Ectodermal cell (in vitro differentiated cells): ENCODE results near the gene PILRA.
"Not testable (repeated sequence)": the region's sequence is repeated elsewhere in the genome, so short reads cannot be mapped to it uniquely, and the experiment has no call there.

Source experiments
- H3K27ac ChIP-seq: 2 replicates; pipeline ENCODE4 v1.7.0; 2013; ENCODE audit warnings: mild to moderate bottlenecking, low read depth, low read length; ENCODE audit not compliant: insufficient read depth, poor library complexity, severe bottlenecking
- H3K27me3 ChIP-seq: 2 replicates; pipeline ENCODE4 v1.7.0; 2013; ENCODE audit warnings: mild to moderate bottlenecking, low read length; ENCODE audit not compliant: insufficient read depth, control insufficient read depth, poor library complexity, severe bottlenecking
- H3K36me3 ChIP-seq: one replicate; pipeline ENCODE4 v1.7.0; 2013; ENCODE audit warnings: low read length; ENCODE audit not compliant: control insufficient read depth, insufficient read depth
- H3K4me1 ChIP-seq: one replicate; pipeline ENCODE4 v1.7.0; 2013; ENCODE audit warnings: low read length; ENCODE audit not compliant: control insufficient read depth, insufficient read depth
- H3K4me3 ChIP-seq: 2 replicates; pipeline ENCODE4 v1.7.0; 2013; ENCODE audit warnings: low read depth, low read length, control low read depth; ENCODE audit not compliant: insufficient read depth
- H3K9me3 ChIP-seq: 2 replicates; pipeline ENCODE4 v1.7.0; 2013; ENCODE audit warnings: mild to moderate bottlenecking, low read length, moderate library complexity; ENCODE audit not compliant: control insufficient read depth
- WGBS, 2 experiments: methylation state at CpG; one replicate each; pipeline ENCODE4 v1.1.7; 2013; ENCODE audit warnings: missing lambda C conversion rate in 2 of 2; 5-methylcytosine and 5-hydroxymethylcytosine counted together

PILRA gene

GRCh38 chr7:100378114-100378755, 4.9 kb downstream of the PILRA start:
- H3K4me1 ChIP-seq, result peaks cover 8% of the 10 kb centered on the region
- WGBS, 2 experiments, result 95% methylated on average over 3 to 4 of the region's 4 CpGs
- no peak overlapping the region for H3K27ac ChIP-seq
- no peaks in the 10 kb centered on the region for H3K36me3 ChIP-seq
- no peaks in the 10 kb centered on the region for H3K9me3 ChIP-seq
- no peak overlapping the region for H3K4me3 ChIP-seq
- H3K27me3 ChIP-seq, result no peaks in the 10 kb centered on the region

- no peaks in the 10 kb centered on the region for H3K36me3 ChIP-seq
- H3K4me3 ChIP-seq, result no peak overlapping the region
- no peaks in the 10 kb centered on the region for H3K9me3 ChIP-seq
- no peaks in the 10 kb centered on the region for H3K27me3 ChIP-seq
- WGBS, 2 experiments, result 94 to 98% methylated on average over 3 to 4 of the region's 4 CpGs
- no peaks in the 10 kb centered on the region for H3K4me1 ChIP-seq
- H3K27ac ChIP-seq, result no peak overlapping the region
Measured at GRCh38 chr7:100380196-100380595, 6.9 kb downstream of the PILRA start.

GRCh38 chr7:100381531-100382233, 8.4 kb downstream of the PILRA start:
- H3K27ac ChIP-seq, H3K4me3 ChIP-seq, H3K27me3 ChIP-seq, H3K9me3 ChIP-seq, H3K36me3 ChIP-seq, H3K4me1 ChIP-seq: not testable (repeated sequence)
- WGBS, 2 experiments, result 94 to 95% methylated on average over 47 to 49 of the region's 49 CpGs

GRCh38 chr7:100382234-100382853, 9.1 kb downstream of the PILRA start:
- WGBS, 2 experiments, result 91 to 95% methylated on average over 8 of the region's 8 CpGs
- H3K4me3 ChIP-seq, H3K9me3 ChIP-seq, H3K4me1 ChIP-seq, H3K36me3 ChIP-seq, H3K27me3 ChIP-seq, H3K27ac ChIP-seq: not testable (repeated sequence)

GRCh38 chr7:100384628-100385294, 11.5 kb downstream of the PILRA start:
- Histone ChIP-seq H3K9me3 (no peaks in the 10 kb centered on the region), H3K4me3 (no peak overlapping the region), H3K27ac (no peak overlapping the region), H3K4me1 (no peaks in the 10 kb centered on the region), H3K27me3 (no peaks in the 10 kb centered on the region), H3K36me3 (no peaks in the 10 kb centered on the region)
- 92 to 93% methylated on average over 6 of the region's 6 CpGs for WGBS, 2 experiments

GRCh38 chr7:100386940-100387339, 13.7 kb downstream of the PILRA start:
- Histone ChIP-seq H3K9me3 (no peaks in the 10 kb centered on the region), H3K4me1 (no peaks in the 10 kb centered on the region), H3K36me3 (no peaks in the 10 kb centered on the region), H3K4me3 (no peak overlapping the region), H3K27ac (no peak overlapping the region), H3K27me3 (no peaks in the 10 kb centered on the region)
- 89 to 98% methylated on average over 3 to 5 of the region's 5 CpGs for WGBS, 2 experiments

GRCh38 chr7:100387695-100388094, 14.4 kb downstream of the PILRA start:
- Histone ChIP-seq H3K36me3 (no peaks in the 10 kb centered on the region), H3K4me3 (no peak overlapping the region), H3K27ac (no peak overlapping the region), H3K27me3 (no peaks in the 10 kb centered on the region), H3K4me1 (no peaks in the 10 kb centered on the region), H3K9me3 (no peaks in the 10 kb centered on the region)
- 89 to 96% methylated on average over 2 of the region's 2 CpGs for WGBS, 2 experiments

- Histone ChIP-seq H3K9me3 (no peaks in the 10 kb centered on the region), H3K27me3 (no peaks in the 10 kb centered on the region), H3K36me3 (no peaks in the 10 kb centered on the region), H3K27ac (no peak overlapping the region), H3K4me1 (no peaks in the 10 kb centered on the region), H3K4me3 (no peak overlapping the region)
- WGBS, 2 experiments, result 76 to 78% methylated on average over 9 of the region's 9 CpGs
Measured at GRCh38 chr7:100389437-100390088, 16.3 kb downstream of the PILRA start.

- Histone ChIP-seq H3K9me3 (no peaks in the 10 kb centered on the region), H3K4me1 (no peaks in the 10 kb centered on the region), H3K36me3 (no peaks in the 10 kb centered on the region), H3K27me3 (no peaks in the 10 kb centered on the region), H3K27ac (no peak overlapping the region), H3K4me3 (no peak overlapping the region)
- WGBS, 2 experiments, result 70 to 75% methylated on average over 2 to 3 of the region's 3 CpGs
Measured at GRCh38 chr7:100390286-100391009, 17.2 kb downstream of the PILRA start.
